GM12878 (cell line): Measurements from ENCODE around the gene LRRC30. TPM values are rescaled to one million over a fixed set of nuclear protein-coding genes. Genes with fewer than 3 reads are reported as not detected.
"Not testable (repeated sequence)": the region's sequence is repeated elsewhere in the genome, so short reads cannot be mapped to it uniquely, and the experiment has no call there.

Experiments
- ATAC-seq: fragments of 200-7000 bp; cut with Tn5 transposase; 3 replicates; pipeline ENCODE4 v1.9.1; 2020; ENCODE audit warnings: mild to moderate bottlenecking, moderate library complexity
- BruUV-seq: library from RNA; stranded (reverse); fragments of 400-500 nt; replicated peaks from 2 replicates; lab custom pipeline; 2021; lab: Mats Ljungman, UMichigan
- CTCF ChIA-PET: fragments of 300-600 bp; sonication (Branson Sonifier 250); formaldehyde crosslinking; extraction: SDS; loops from one replicate; lab custom pipeline; 2021; ENCODE audit warnings: inconsistent platforms; lab: Yijun Ruan, JAX
- POLR2A ChIA-PET: fragments of 350-600 bp; formaldehyde crosslinking; extraction: SDS; loops from one replicate; lab custom pipeline; 2021; ENCODE audit warnings: inconsistent platforms; lab: Charles Lee
- RAD21 ChIA-PET: fragments of 300-600 bp; sonication (Branson Sonifier 250); formaldehyde crosslinking; loops from one replicate; lab custom pipeline; 2023; ENCODE audit warnings: antibody characterized with exemption; ENCODE audit not compliant: unreplicated experiment; lab: Charles Lee
- SMC1A ChIA-PET: fragments of 300-600 bp; sonication (Branson Sonifier 250); formaldehyde crosslinking; loops from one replicate; lab custom pipeline; 2023; ENCODE audit not compliant: unreplicated experiment, uncharacterized antibody; lab: Charles Lee
- DNase-seq: peaks from one replicate; pipeline ENCODE4 v3.0.0-alpha.2; 2011; ENCODE audit warnings: low read depth, low spot score
- FAIRE-seq: peaks from 3 replicates; lab custom pipeline; 2011; peaks lifted over from hg19 to GRCh38; lab: Jason Lieb, UNC
- H2AFZ ChIP-seq: 2 replicates; pipeline ENCODE4 v1.6.0; 2011; ENCODE audit warnings: low read depth, low read length, control low read depth; ENCODE audit not compliant: control insufficient read depth
- H3K27ac ChIP-seq: 2 replicates; pipeline ENCODE4 v1.5.1; 2011; ENCODE audit warnings: control low read depth; ENCODE audit not compliant: control insufficient read depth, insufficient read depth
- H3K27me3 ChIP-seq, 2 experiments: replicated peaks in 1 of 2; 2 replicates each; pipeline versions ENCODE4 v1.6.0 to v1.6.1; 2011; ENCODE audit warnings: low read length in 1 of 2; ENCODE audit not compliant: control insufficient read depth in 2 of 2, insufficient read depth in 2 of 2
- H3K36me3 ChIP-seq, 2 experiments: 2 replicates each; pipeline ENCODE4 v1.5.1; 2011; ENCODE audit warnings: low read length in 1 of 2; ENCODE audit not compliant: control insufficient read depth in 2 of 2, insufficient read depth in 2 of 2
- H3K4me1 ChIP-seq: 2 replicates; pipeline ENCODE4 v1.6.1; 2011; ENCODE audit warnings: mild to moderate bottlenecking, low read length, moderate library complexity, mixed read lengths; ENCODE audit not compliant: control insufficient read depth, insufficient read depth
- H3K4me2 ChIP-seq: 2 replicates; pipeline ENCODE4 v1.6.0; 2011; ENCODE audit warnings: control low read depth; ENCODE audit not compliant: control insufficient read depth, insufficient read depth
- H3K4me3 ChIP-seq: fragments of 200-600 bp; sonication (generic); 2 replicates; pipeline ENCODE4 v1.5.1; 2016
- H3K79me2 ChIP-seq: 2 replicates; pipeline ENCODE4 v1.6.0; 2011; ENCODE audit warnings: low read length; ENCODE audit not compliant: control insufficient read depth, insufficient read depth
- H3K9ac ChIP-seq: 2 replicates; pipeline ENCODE4 v1.8.0; 2011; ENCODE audit warnings: low read length, control low read depth, mixed read lengths; ENCODE audit not compliant: control insufficient read depth, insufficient read depth
- H3K9me3 ChIP-seq: replicated peaks from 3 replicates; pipeline ENCODE4 v1.5.1; 2011; ENCODE audit warnings: mild to moderate bottlenecking, low read length; ENCODE audit not compliant: control insufficient read depth, insufficient read depth
- H4K20me1 ChIP-seq: 2 replicates; pipeline ENCODE4 v1.6.0; 2011; ENCODE audit not compliant: control insufficient read depth, insufficient read depth
- CHD4 ChIP-seq: fragments of 200-600 bp; sonication (generic); IDR thresholded peaks from 2 replicates; pipeline ENCODE4 v1.6.1; 2016; ENCODE audit warnings: mild to moderate bottlenecking
- HDAC6 ChIP-seq: fragments of 200-600 bp; sonication (generic); IDR thresholded peaks from one replicate; pipeline ENCODE4 v1.8.0; 2017; ENCODE audit warnings: antibody characterized with exemption; ENCODE audit not compliant: unreplicated experiment
- IRF3 ChIP-seq: fragments of 450-650 bp; IDR thresholded peaks from 2 replicates; pipeline ENCODE4 v1.6.1; 2014; ENCODE audit warnings: mild to moderate bottlenecking
- MEF2A ChIP-seq: IDR thresholded peaks from 2 replicates; pipeline ENCODE4 v1.6.1; 2011; ENCODE audit warnings: low read depth, mild to moderate bottlenecking, low read length, moderate library complexity; ENCODE audit not compliant: insufficient read depth
- MYB ChIP-seq: fragments of 150-350 bp; IDR thresholded peaks from 2 replicates; pipeline ENCODE4 v1.6.1; 2014; ENCODE audit warnings: mild to moderate bottlenecking, low read depth, low read length, borderline replicate concordance
- NFXL1 ChIP-seq: fragments of 450-650 bp; IDR thresholded peaks from 2 replicates; pipeline ENCODE4 v1.6.1; 2017; ENCODE audit warnings: antibody characterized with exemption, mild to moderate bottlenecking, borderline replicate concordance
- WGBS: methylation state at CpG from one replicate; pipeline ENCODE4 v1.1.6; 2016; ENCODE audit warnings: low lambda C conversion rate; ENCODE audit not compliant: insufficient replicate concordance, insufficient coverage; ENCODE audit errors: missing lambda C conversion rate; 5-methylcytosine and 5-hydroxymethylcytosine counted together
- in situ Hi-C: fragments of 300-500 bp; cut with MboI; formaldehyde crosslinking; loops from 9 replicates; pipeline ENCODE4 v1.14.3; 2018; ENCODE audit warnings: mixed read lengths
- intact Hi-C: fragments of 100-400 bp; cut with micrococcal nuclease; formaldehyde crosslinking; loops from one replicate; pipeline ENCODE4 v1.14.2; 2022; ENCODE audit not compliant: unreplicated experiment
- polyA plus RNA-seq, 11 experiments: library from polyadenylated mRNA; depleted of rRNA in 4 of 11; unstranded in 6 of 11; stranded (reverse) in 5 of 11; fragments of >200 nt; fragmentation: Nextera tagmentation in 4 of 11; fragmentation: Illumina TruSeq in 1 of 11; extraction: Ambion mirVana in 4 of 11; extraction: Trizol in 1 of 11; gene quantifications; 1 replicate in 1 of 11; 2 replicates in 10 of 11; pipeline versions ENCODE4 v1.2.1 to v1.2.3, GENCODE V29; 2011 to 2016; ENCODE audit warnings: inconsistent platforms in 2 of 11, missing spikeins in 2 of 11, low read depth in 1 of 11
- total RNA-seq, 4 experiments: library from RNA; depleted of rRNA in 3 of 4; stranded (reverse); fragments of >200 nt in 3 of 4; fragmentation: Illumina TruSeq in 1 of 4; extraction: Trizol in 1 of 4; gene quantifications; 2 replicates each; pipeline versions ENCODE4 v1.2.1 to v1.2.3, GENCODE V29; 2013 to 2021

Gene LRRC30
- total and polyA plus RNA-seq, 10 of the 15 experiments (the other 5 are each of a cell fraction or from before 2014, with no cell fraction given), result not detected

GRCh38 chr18:7201096-7201495 lies 29.8 kb upstream of the LRRC30 start:
- ATAC-seq (no peak), DNase-seq (no peak), FAIRE-seq (no peak)
- SMC1A ChIA-PET, result no interaction called here
- Histone ChIP-seq H3K4me2 (no peak overlapping the region), H3K79me2 (no peaks in the 10 kb centered on the region), H3K9ac (no peak overlapping the region), H3K4me1 (no peaks in the 10 kb centered on the region), H2AFZ (no peak overlapping the region), H3K9me3 (no peaks in the 10 kb centered on the region), H3K27me3 (no peaks in the 10 kb centered on the region), H3K36me3 (no peaks in the 10 kb centered on the region), H4K20me1 (no peaks in the 10 kb centered on the region), H3K4me3 (no peak overlapping the region), H3K27ac (no peak overlapping the region)
- POLR2A ChIA-PET, result no interaction called here
- CTCF ChIA-PET, result interaction anchor here (0.9 to 1.3 kb wide), 2 partner anchors 21 to 24 kb away, joined by 3 to 4 read pairs; no protein-coding TSS in a partner anchor
- WGBS, result 26% methylated on average over 4 of the region's 4 CpGs
- in situ Hi-C loops (loop anchor here (25.0 kb wide), 2 partner anchors 1186 to 1436 kb away; no protein-coding TSS in a partner anchor), intact Hi-C loops (no loop called here)
- BruUV-seq, result no TSS peak
- no peak for TF ChIP-seq MYB
- TF ChIP-seq IRF3, result no peak
- no peak for TF ChIP-seq NFXL1
- no peak for TF ChIP-seq MEF2A
- no peak for TF ChIP-seq CHD4
- RAD21 ChIA-PET, result no interaction called here

- 54% methylated on average over 9 of the region's 9 CpGs for WGBS
- ChIA-PET SMC1A (no interaction called here), CTCF (interaction anchor here (1.3 kb wide), 1 partner anchor 25 kb away, joined by 4 read pairs; no protein-coding TSS in a partner anchor), RAD21 (no interaction called here), POLR2A (no interaction called here)
- Histone ChIP-seq H3K36me3 (no peaks in the 10 kb centered on the region), H3K27me3 (no peaks in the 10 kb centered on the region), H3K9me3 (no peaks in the 10 kb centered on the region), H4K20me1 (no peaks in the 10 kb centered on the region), H3K4me3 (no peak overlapping the region), H3K9ac (no peak overlapping the region), H2AFZ (no peak overlapping the region), H3K79me2 (no peaks in the 10 kb centered on the region), H3K27ac (no peak overlapping the region), H3K4me1 (no peaks in the 10 kb centered on the region), H3K4me2 (no peak overlapping the region)
- in situ Hi-C loops, result loop anchor here (25.0 kb wide), 2 partner anchors 1185 to 1435 kb away; no protein-coding TSS in a partner anchor
- intact Hi-C loops, result no loop called here
- no TSS peak for BruUV-seq
- DNase-seq, result no peak
- no peak for FAIRE-seq
- no peak for TF ChIP-seq HDAC6
- no peak for ATAC-seq
These were observed 28.7 kb upstream of the LRRC30 start for GRCh38 chr18:7202169-7202568.

GRCh38 chr18:7203601-7204000 lies 27.3 kb upstream of the LRRC30 start:
- H3K27me3 ChIP-seq, H3K27ac ChIP-seq, H2AFZ ChIP-seq, H3K4me2 ChIP-seq, H4K20me1 ChIP-seq, H3K36me3 ChIP-seq, intact Hi-C loops, CTCF ChIA-PET, RAD21 ChIA-PET, H3K9me3 ChIP-seq, DNase-seq, H3K4me1 ChIP-seq, SMC1A ChIA-PET, ATAC-seq, H3K4me3 ChIP-seq, FAIRE-seq, H3K9ac ChIP-seq, BruUV-seq, H3K79me2 ChIP-seq, POLR2A ChIA-PET: not testable (repeated sequence)
- 75% methylated on average over 24 of the region's 29 CpGs for WGBS
- in situ Hi-C loops, result loop anchor here (25.0 kb wide), 2 partner anchors 1184 to 1434 kb away; no protein-coding TSS in a partner anchor
